ENCODE measurements around the gene OSBPL1A.
"Not testable (repeated sequence)": the region's sequence is repeated elsewhere in the genome, so short reads cannot be mapped to it uniquely, and the experiment has no call there.

Gene OSBPL1A

GRCh38 chr18:24359787-24360530 is 37.7 kb downstream of the OSBPL1A start:
- not testable (repeated sequence) for DNase-seq (ENCODE audit: low read depth, low spot score); H3K4me3 ChIP-seq (ENCODE audit: low read length)

GRCh38 chr18:24354278-24354677 is 43.3 kb downstream of the OSBPL1A start:
- DNase-seq (ENCODE audit: low read depth, low spot score), result no peak

GRCh38 chr18:24346254-24346653 is 51.4 kb downstream of the OSBPL1A start:
- H3K4me3 ChIP-seq (ENCODE audit: low read length), result no peak overlapping the region
- DNase-seq (ENCODE audit: low read depth, low spot score), result no peak

More at GRCh38 chr18:24354278-24354677, 43.3 kb downstream of the OSBPL1A start:
- H3K4me3 ChIP-seq (ENCODE audit: low read length), result no peak overlapping the region

DNA sequence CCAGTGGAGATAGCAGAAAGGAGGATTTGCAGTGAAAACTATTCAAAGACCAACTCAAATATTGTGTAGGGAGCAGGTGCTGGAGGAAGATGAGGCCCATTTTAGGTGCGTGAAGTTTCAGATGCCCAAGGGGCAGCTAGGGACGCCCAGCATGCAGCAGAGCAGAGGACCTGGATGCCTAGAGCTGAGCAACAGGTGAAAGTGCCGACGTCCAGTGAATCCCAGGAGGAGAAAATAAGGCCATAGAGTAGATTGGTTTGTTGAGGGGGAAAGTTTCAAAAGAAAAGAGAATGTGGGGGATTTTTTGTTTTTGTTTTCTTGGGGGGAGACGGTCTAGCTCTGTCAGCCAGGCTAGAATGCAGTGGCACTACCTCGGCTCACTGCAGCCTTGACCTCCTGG is 53.1 kb downstream of the OSBPL1A start:
- no peak for DNase-seq (ENCODE audit: low read depth, low spot score)
- H3K4me3 ChIP-seq (ENCODE audit: low read length), result no peak overlapping the region

- no peak for DNase-seq (ENCODE audit: low read depth, low spot score)
- no peak overlapping the region for H3K4me3 ChIP-seq (ENCODE audit: low read length)
Measured at GRCh38 chr18:24342347-24342746, 55.3 kb downstream of the OSBPL1A start.

- H3K4me3 ChIP-seq (ENCODE audit: low read length), result no peak overlapping the region
- no peak for DNase-seq (ENCODE audit: low read depth, low spot score)
Measured at GRCh38 chr18:24341361-24341760, 56.3 kb downstream of the OSBPL1A start.

GRCh38 chr18:24333084-24333483 is 64.5 kb downstream of the OSBPL1A start:
- no peak overlapping the region for H3K4me3 ChIP-seq (ENCODE audit: low read length)
- no peak for DNase-seq (ENCODE audit: low read depth, low spot score)

DNA sequence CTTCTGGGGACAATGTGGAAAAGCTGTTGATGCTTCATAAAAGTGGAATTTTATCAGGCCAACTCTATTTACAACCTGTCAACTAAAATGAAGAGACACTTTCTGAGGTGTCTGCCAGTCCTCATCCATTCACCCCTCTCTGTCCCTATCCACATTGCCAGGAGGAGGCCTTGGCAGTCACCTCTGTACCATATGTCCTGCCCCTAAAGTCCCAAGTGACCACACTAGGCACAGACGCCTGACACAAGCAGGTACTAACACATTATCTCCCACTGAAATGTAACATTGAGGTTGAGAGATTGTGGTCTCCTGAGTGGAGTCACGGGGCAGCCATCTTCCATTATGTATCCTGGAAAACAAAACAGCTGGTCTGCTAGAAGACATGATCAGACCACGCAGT is 71.4 kb downstream of the OSBPL1A start:
- no peak for DNase-seq (ENCODE audit: low read depth, low spot score)
- no peak overlapping the region for H3K4me3 ChIP-seq (ENCODE audit: low read length)

- DNase-seq (ENCODE audit: low read depth, low spot score), result no peak
- no peak overlapping the region for H3K4me3 ChIP-seq (ENCODE audit: low read length)
Measured at GRCh38 chr18:24322584-24323136, 75.0 kb downstream of the OSBPL1A start.

DNA sequence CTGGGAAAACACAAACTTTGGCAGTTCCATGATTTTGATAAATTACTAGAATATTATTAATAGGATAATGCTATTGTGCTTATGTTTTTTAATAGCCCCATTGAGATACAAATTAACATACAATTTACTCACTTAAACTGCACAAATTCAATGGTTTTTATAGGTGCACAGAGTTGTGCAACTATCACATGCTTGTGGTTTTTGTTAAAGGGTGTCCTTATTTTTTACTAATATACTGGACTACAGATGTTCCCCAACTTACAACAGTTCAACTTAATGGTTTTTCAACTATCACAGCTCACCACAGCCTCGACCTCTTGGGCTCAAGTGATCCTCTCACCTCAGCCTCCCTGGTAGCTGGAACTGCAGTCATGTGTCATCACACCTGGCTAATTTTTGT is 76.6 kb downstream of the OSBPL1A start:
- no peak for DNase-seq (ENCODE audit: low read depth, low spot score)
- no peak overlapping the region for H3K4me3 ChIP-seq (ENCODE audit: low read length)

- H3K4me3 ChIP-seq (ENCODE audit: low read length), result no peak overlapping the region
- DNase-seq (ENCODE audit: low read depth, low spot score), result no peak
Measured at GRCh38 chr18:24319757-24320156, 77.9 kb downstream of the OSBPL1A start.

GRCh38 chr18:24317370-24317769 is 80.3 kb downstream of the OSBPL1A start:
- DNase-seq (ENCODE audit: low read depth, low spot score), result no peak
- H3K4me3 ChIP-seq (ENCODE audit: low read length), result no peak overlapping the region

GRCh38 chr18:24315170-24315569 is 82.5 kb downstream of the OSBPL1A start:
- DNase-seq (ENCODE audit: low read depth, low spot score), result no peak
- H3K4me3 ChIP-seq (ENCODE audit: low read length), result no peak overlapping the region

- DNase-seq (ENCODE audit: low read depth, low spot score), result no peak
Measured at GRCh38 chr18:24306201-24306600, 91.4 kb downstream of the OSBPL1A start.

DNA sequence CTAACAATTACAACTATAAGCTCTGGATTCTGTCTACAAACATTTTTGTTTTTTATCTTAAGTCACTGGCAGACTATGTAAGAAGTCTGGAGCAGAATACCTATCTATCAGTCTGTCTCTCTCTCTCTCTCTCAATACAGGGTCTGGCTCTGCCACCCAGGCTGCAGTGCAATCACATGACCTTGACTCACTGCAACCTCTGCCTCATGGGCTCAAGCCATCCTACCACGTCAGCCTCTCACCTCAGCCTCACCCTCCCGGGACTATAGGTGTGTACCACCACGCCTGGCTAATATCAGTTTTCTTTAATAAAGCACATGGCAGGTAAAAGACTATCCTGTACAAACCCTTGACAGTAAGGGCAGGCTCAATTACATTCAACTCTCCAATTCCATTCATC is 96.9 kb downstream of the OSBPL1A start:
- DNase-seq (ENCODE audit: low read depth, low spot score), result no peak
- no peak overlapping the region for H3K4me3 ChIP-seq (ENCODE audit: low read length)

More at GRCh38 chr18:24306201-24306600, 91.4 kb downstream of the OSBPL1A start:
- no peak overlapping the region for H3K4me3 ChIP-seq (ENCODE audit: low read length)

GRCh38 chr18:24296276-24296675 is 101.3 kb downstream of the OSBPL1A start:
- H3K4me3 ChIP-seq (ENCODE audit: low read length), result no peak overlapping the region
- DNase-seq (ENCODE audit: low read depth, low spot score), result no peak

GRCh38 chr18:24293254-24293653 is 104.4 kb downstream of the OSBPL1A start:
- DNase-seq (ENCODE audit: low read depth, low spot score), result no peak
- no peak overlapping the region for H3K4me3 ChIP-seq (ENCODE audit: low read length)

DNA sequence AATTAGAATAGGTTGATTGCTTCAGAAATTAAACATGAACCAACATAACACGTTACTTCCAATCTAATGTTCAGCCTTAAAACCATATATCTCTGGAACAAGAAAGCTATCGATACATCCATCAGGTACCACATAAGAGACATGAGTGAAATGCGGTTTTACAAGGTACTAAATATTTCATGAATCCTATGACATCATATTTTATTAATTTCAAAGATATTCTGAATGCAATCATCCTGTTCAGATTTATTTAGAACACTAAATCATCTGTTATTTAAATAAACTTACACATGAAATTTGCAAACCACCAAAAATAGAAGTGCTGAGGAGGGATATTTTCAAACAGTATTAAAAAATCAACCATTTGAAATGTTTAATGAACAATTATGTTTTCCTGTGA is 119.0 kb downstream of the OSBPL1A start:
- H3K4me3 ChIP-seq (ENCODE audit: low read length), result no peak overlapping the region
- no peak for DNase-seq (ENCODE audit: low read depth, low spot score)

DNA sequence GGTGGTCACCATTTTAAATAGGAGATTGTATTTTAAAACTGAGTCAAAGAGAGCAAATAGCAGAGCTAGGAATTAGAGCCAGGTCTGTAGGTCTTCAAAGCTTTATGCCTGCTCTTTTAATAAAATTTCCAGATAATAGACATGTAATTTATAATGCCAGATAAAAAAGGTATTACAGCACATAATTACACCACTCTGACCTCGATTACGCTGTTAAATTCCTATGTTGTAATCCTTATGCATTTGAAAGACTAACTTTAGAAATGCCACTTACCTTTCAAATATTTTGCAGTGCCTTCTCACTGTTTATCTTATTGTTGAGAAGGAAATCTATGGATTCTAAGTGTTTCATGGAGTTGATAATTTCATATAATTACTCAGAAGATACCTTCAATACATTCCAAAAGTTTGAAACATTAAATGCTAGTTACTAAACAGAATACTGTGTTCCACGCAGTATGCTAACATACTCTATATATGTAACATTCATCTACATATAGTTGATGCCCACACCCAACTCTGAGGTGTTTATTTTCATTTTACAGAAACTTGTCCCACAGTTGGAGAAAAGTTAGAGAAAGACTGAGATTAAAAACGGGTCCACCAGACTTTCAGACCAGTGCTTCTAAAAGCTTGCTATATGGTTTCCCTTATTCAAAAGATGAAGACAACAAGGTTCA is 120.0 kb downstream of the OSBPL1A start:
- DNase-seq (ENCODE audit: low read depth, low spot score), result no peak
- no peak overlapping the region for H3K4me3 ChIP-seq (ENCODE audit: low read length)

DNA sequence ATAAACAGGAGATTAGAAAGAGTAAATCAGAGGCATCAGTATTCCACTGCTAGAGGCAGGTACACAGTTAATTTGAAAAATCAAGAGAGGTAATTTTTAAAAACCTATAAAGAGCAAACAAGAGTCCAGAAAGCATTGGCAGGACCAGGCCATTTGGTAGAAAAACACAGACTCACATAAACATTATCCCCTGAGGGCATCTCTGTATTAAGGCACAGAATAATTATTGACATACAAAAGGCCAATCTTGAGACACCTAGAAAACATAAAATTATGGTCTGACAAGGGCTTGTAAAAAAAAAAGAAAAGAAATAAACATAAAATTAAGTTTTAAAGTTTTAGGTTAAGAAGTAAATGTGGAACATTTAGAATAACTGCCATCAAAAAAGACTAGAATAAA is 120.6 kb downstream of the OSBPL1A start:
- DNase-seq (ENCODE audit: low read depth, low spot score), result no peak

More for the DNA sequence above, 120.6 kb downstream of the OSBPL1A start:
- no peak overlapping the region for H3K4me3 ChIP-seq (ENCODE audit: low read length)
